Stimulated activated CD4-positive, alpha-beta T cell treated with anti-CD3 and anti-CD28 coated beads, TNF-alpha, amount 100 ng/mL, for 48 hours (primary cell): ENCODE measurements around the gene PRELID1.
"Not testable (repeated sequence)": the region's sequence is repeated elsewhere in the genome, so short reads cannot be mapped to it uniquely, and the experiment has no call there.

Experiments
- DNase-seq, 3 donors: peaks; one replicate each; pipeline ENCODE4 v3.0.0-alpha.2; 2020; ENCODE audit warnings: low read depth in 3 of 3

Gene PRELID1

GRCh38 chr5:177335701-177336065, 32.1 kb downstream of the PRELID1 start:
- no peak for DNase-seq

GRCh38 chr5:177336112-177336511, 32.5 kb downstream of the PRELID1 start:
- DNase-seq: no peak

GRCh38 chr5:177336603-177337494, 33.2 kb downstream of the PRELID1 start:
- no peak for DNase-seq

- DNase-seq: no peak
Measured at GRCh38 chr5:177338251-177339106, 34.9 kb downstream of the PRELID1 start.

- DNase-seq: no peak
Measured at GRCh38 chr5:177339107-177339638, 35.6 kb downstream of the PRELID1 start.

- not testable (repeated sequence) for DNase-seq
Measured at GRCh38 chr5:177343000-177343399, 39.4 kb downstream of the PRELID1 start.

- DNase-seq: no peak
Measured at GRCh38 chr5:177343777-177344176, 40.2 kb downstream of the PRELID1 start.

- DNase-seq: no peak
Measured at GRCh38 chr5:177344891-177345290, 41.3 kb downstream of the PRELID1 start.

GRCh38 chr5:177346820-177347219, 43.2 kb downstream of the PRELID1 start:
- no peak for DNase-seq

- DNase-seq: no peak
Measured at GRCh38 chr5:177347699-177348098, 44.1 kb downstream of the PRELID1 start.

GRCh38 chr5:177349362-177349647, 45.7 kb downstream of the PRELID1 start:
- DNase-seq: no peak

GRCh38 chr5:177349762-177350161, 46.2 kb downstream of the PRELID1 start:
- DNase-seq: no peak

- no peak for DNase-seq
Measured at GRCh38 chr5:177350776-177351391, 47.3 kb downstream of the PRELID1 start.

- peak; percentile 77 to 86 (median 86) for DNase-seq
Measured at GRCh38 chr5:177351392-177352329, 48.1 kb downstream of the PRELID1 start, which contains the start of gene LMAN2. TSS of gene LMAN2 (minus strand) at chr5:177351668. CDS start at chr5:177351647, 21 bp downstream.

GRCh38 chr5:177353093-177353492, 49.5 kb downstream of the PRELID1 start:
- DNase-seq: no peak

- DNase-seq: no peak
Measured at GRCh38 chr5:177354256-177354655, 50.7 kb downstream of the PRELID1 start.

- DNase-seq: no peak
Measured at GRCh38 chr5:177354711-177355110, 51.1 kb downstream of the PRELID1 start.

GRCh38 chr5:177355162-177355867, 51.7 kb downstream of the PRELID1 start:
- no peak for DNase-seq

GRCh38 chr5:177355868-177356168, 52.2 kb downstream of the PRELID1 start:
- DNase-seq: no peak
